Activated naive CD8-positive, alpha-beta T cell (primary cell): ENCODE results near the gene EPHA1.

Source experiments
- H3K27ac Mint-ChIP-seq: one replicate; pipeline ENCODE4 v1.8.0; 2021; ENCODE audit warnings: mixed read lengths
- H3K27me3 Mint-ChIP-seq: one replicate; pipeline ENCODE4 v1.8.0; 2021; ENCODE audit warnings: mixed read lengths
- H3K36me3 Mint-ChIP-seq: one replicate; pipeline ENCODE4 v1.8.0; 2021; ENCODE audit warnings: mixed read lengths
- H3K4me1 Mint-ChIP-seq: one replicate; pipeline ENCODE4 v1.8.0; 2021; ENCODE audit warnings: low read depth, mixed read lengths
- H3K4me3 Mint-ChIP-seq: one replicate; pipeline ENCODE4 v1.8.0; 2021; ENCODE audit warnings: mild to moderate bottlenecking, mixed read lengths
- H3K9me3 Mint-ChIP-seq: one replicate; pipeline ENCODE4 v1.8.0; 2021; ENCODE audit warnings: low read depth, mixed read lengths

EPHA1 gene

GRCh38 chr7:143351574-143351973 lies 57.1 kb downstream of the EPHA1 start:
- H3K4me1 Mint-ChIP-seq: no peaks in the 10 kb centered on the region
- peaks cover 4% of the 10 kb centered on the region for H3K27me3 Mint-ChIP-seq
- no peaks in the 10 kb centered on the region for H3K36me3 Mint-ChIP-seq
- H3K9me3 Mint-ChIP-seq: no peaks in the 10 kb centered on the region
- H3K27ac Mint-ChIP-seq: no peak overlapping the region
- H3K4me3 Mint-ChIP-seq: no peak overlapping the region

DNA sequence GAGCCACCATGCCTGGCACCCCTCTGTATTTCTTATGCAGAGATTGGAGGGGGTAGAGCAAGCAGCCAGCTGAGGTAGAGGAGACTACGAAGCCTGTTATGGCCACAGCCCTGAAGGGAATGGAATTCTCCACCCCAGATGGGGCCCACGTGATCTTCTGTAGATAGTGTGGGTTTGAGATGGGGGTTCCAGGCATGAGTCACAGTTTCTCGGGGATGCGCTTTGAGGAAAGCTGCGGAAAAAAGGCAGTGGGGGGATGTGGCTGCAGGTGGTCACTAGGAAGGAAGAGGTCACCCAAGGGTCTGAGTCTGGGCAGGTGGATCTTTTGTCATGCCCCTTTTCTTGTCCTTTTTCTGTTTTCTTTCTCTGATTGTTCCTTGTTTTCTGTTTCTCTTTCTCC lies 57.6 kb downstream of the EPHA1 start:
- no peaks in the 10 kb centered on the region for H3K9me3 Mint-ChIP-seq
- no peaks in the 10 kb centered on the region for H3K36me3 Mint-ChIP-seq
- no peak overlapping the region for H3K4me3 Mint-ChIP-seq
- peaks cover 4% of the 10 kb centered on the region for H3K27me3 Mint-ChIP-seq
- no peak overlapping the region for H3K27ac Mint-ChIP-seq
- H3K4me1 Mint-ChIP-seq: no peaks in the 10 kb centered on the region

- H3K9me3 Mint-ChIP-seq: no peaks in the 10 kb centered on the region
- peaks cover 4% of the 10 kb centered on the region for H3K27me3 Mint-ChIP-seq
- no peaks in the 10 kb centered on the region for H3K36me3 Mint-ChIP-seq
- H3K27ac Mint-ChIP-seq: no peak overlapping the region
- no peak overlapping the region for H3K4me3 Mint-ChIP-seq
- H3K4me1 Mint-ChIP-seq: peaks cover 6% of the 10 kb centered on the region
Observed at GRCh38 chr7:143347950-143348349, 60.7 kb downstream of the EPHA1 start.

- Mint-ChIP-seq H3K4me1 (peaks cover 6% of the 10 kb centered on the region), H3K9me3 (no peaks in the 10 kb centered on the region), H3K36me3 (no peaks in the 10 kb centered on the region), H3K4me3 (no peak overlapping the region), H3K27me3 (peaks cover 4% of the 10 kb centered on the region), H3K27ac (no peak overlapping the region)
Observed at GRCh38 chr7:143346018-143346417, 62.6 kb downstream of the EPHA1 start.

DNA sequence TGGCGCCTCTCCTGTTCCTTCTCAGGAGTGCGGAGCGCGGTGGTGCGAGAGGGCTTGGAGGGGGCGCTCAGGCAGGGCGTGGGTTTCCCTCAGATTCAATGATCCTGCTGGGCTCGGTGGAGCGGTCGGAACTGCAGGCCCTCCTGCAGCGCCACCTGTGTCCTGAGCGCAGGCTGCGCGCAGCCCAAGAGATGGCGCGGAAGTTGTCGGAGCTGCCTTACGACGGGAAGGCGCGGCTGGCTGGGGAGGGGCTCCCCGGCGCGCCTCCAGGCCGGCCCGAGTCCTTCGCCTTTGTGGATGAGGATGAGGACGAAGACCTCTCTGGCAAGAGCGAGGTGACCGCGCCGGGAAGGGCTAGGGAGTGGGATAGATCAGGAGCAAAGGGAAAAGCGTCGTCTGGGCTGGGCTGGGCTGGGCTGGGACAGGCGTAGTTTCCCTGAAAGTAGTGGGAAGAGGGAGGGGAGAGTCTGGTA lies 63.2 kb downstream of the EPHA1 start:
- H3K4me3 Mint-ChIP-seq: peak overlapping the region; percentile 78
- H3K27me3 Mint-ChIP-seq: peaks cover 4% of the 10 kb centered on the region
- no peaks in the 10 kb centered on the region for H3K36me3 Mint-ChIP-seq
- H3K9me3 Mint-ChIP-seq: no peaks in the 10 kb centered on the region
- peaks cover 6% of the 10 kb centered on the region for H3K4me1 Mint-ChIP-seq
- H3K27ac Mint-ChIP-seq: no peak overlapping the region

DNA sequence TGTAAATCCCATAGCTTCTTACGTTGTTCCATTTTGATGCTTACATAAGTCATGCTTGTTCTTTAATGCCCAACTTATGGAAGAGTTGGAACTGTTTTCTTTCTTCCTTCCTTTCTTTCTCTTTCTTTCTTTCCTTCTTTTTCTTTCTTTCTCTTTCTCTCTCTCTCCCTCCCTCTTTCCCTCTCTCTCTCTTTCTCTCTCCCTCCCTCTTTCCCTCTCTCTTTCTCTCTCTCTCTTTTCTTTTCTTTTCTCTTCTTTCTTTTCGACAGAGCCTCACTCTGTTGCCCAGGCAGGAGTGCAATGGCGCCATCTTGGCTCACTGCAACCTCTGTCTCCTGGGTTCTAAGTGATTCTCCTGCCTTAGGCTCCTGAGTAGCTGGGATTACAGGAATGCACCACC lies 65.1 kb downstream of the EPHA1 start:
- H3K4me3 Mint-ChIP-seq: no peak overlapping the region
- H3K27ac Mint-ChIP-seq: no peak overlapping the region
- peaks cover 6% of the 10 kb centered on the region for H3K4me1 Mint-ChIP-seq
- H3K27me3 Mint-ChIP-seq: peaks cover 7% of the 10 kb centered on the region
- no peaks in the 10 kb centered on the region for H3K36me3 Mint-ChIP-seq
- H3K9me3 Mint-ChIP-seq: no peaks in the 10 kb centered on the region

- Mint-ChIP-seq H3K27me3 (peaks cover 4% of the 10 kb centered on the region), H3K9me3 (no peaks in the 10 kb centered on the region), H3K4me3 (no peak overlapping the region), H3K36me3 (no peaks in the 10 kb centered on the region), H3K4me1 (peaks cover 6% of the 10 kb centered on the region), H3K27ac (no peak overlapping the region)
Observed at GRCh38 chr7:143341842-143342241, 66.8 kb downstream of the EPHA1 start.
